GM12878 (cell line): ENCODE measurements around the gene NUDT22. TPM values are rescaled to one million over a fixed set of nuclear protein-coding genes. Genes with fewer than 3 reads are reported as not detected.

Experiments
- BACH1 ChIP-seq: fragments of 450-650 bp; IDR thresholded peaks from 2 replicates; pipeline ENCODE4 v1.6.1; 2017; ENCODE audit warnings: mild to moderate bottlenecking, borderline replicate concordance
- BMI1 ChIP-seq: fragments of 450-650 bp; IDR thresholded peaks from 2 replicates; pipeline ENCODE4 v1.6.1; 2016; ENCODE audit warnings: mild to moderate bottlenecking, moderate library complexity, borderline replicate concordance
- CREB1 ChIP-seq: IDR thresholded peaks from 2 replicates; pipeline ENCODE4 v1.6.1; 2012; ENCODE audit warnings: low read depth, mild to moderate bottlenecking, inconsistent platforms
- HDAC6 ChIP-seq: fragments of 200-600 bp; sonication (generic); IDR thresholded peaks from one replicate; pipeline ENCODE4 v1.8.0; 2017; ENCODE audit warnings: antibody characterized with exemption; ENCODE audit not compliant: unreplicated experiment
- NR2C2 ChIP-seq: IDR thresholded peaks from 2 replicates; pipeline ENCODE4 v1.6.1; 2011; ENCODE audit warnings: borderline replicate concordance, low read depth; ENCODE audit not compliant: control insufficient read depth, insufficient read length
- PML ChIP-seq: IDR thresholded peaks from 2 replicates; pipeline ENCODE4 v1.6.1; 2012; ENCODE audit warnings: low read length, inconsistent platforms
- POLR2AphosphoS2 ChIP-seq: IDR thresholded peaks from 2 replicates; pipeline ENCODE4 v1.6.1; 2011; ENCODE audit warnings: low read depth, mild to moderate bottlenecking, low read length, improper control_type of control experiment, moderate library complexity
- SMARCA5 ChIP-seq: fragments of 450-650 bp; IDR thresholded peaks from 2 replicates; pipeline ENCODE4 v1.6.1; 2017; ENCODE audit warnings: mild to moderate bottlenecking
- ZSCAN29 ChIP-seq: fragments of 450-650 bp; IDR thresholded peaks from 2 replicates; pipeline ENCODE4 v1.6.1; 2017; ENCODE audit warnings: mild to moderate bottlenecking, moderate library complexity
- polyA plus RNA-seq, 11 experiments: library from polyadenylated mRNA; depleted of rRNA in 4 of 11; unstranded in 6 of 11; stranded (reverse) in 5 of 11; fragments of >200 nt; fragmentation: Nextera tagmentation in 4 of 11; fragmentation: Illumina TruSeq in 1 of 11; extraction: Ambion mirVana in 4 of 11; extraction: Trizol in 1 of 11; gene quantifications; 1 replicate in 1 of 11; 2 replicates in 10 of 11; pipeline versions ENCODE4 v1.2.1 to v1.2.3, GENCODE V29; 2011 to 2016; ENCODE audit warnings: inconsistent platforms in 2 of 11, missing spikeins in 2 of 11, low read depth in 1 of 11
- total RNA-seq, 4 experiments: library from RNA; depleted of rRNA in 3 of 4; stranded (reverse); fragments of >200 nt in 3 of 4; fragmentation: Illumina TruSeq in 1 of 4; extraction: Trizol in 1 of 4; gene quantifications; 2 replicates each; pipeline versions ENCODE4 v1.2.1 to v1.2.3, GENCODE V29; 2013 to 2021
- TF ChIP-seq, protein P1 (sequence below): fragments of 450-650 bp; formaldehyde crosslinking; IDR thresholded peaks from 2 replicates; pipeline ENCODE4 v1.4.0; 2022; ENCODE audit warnings: mild to moderate bottlenecking, moderate library complexity
- TF ChIP-seq, protein P2 (sequence below): fragments of 450-650 bp; conservative IDR thresholded peaks from 2 replicates; pipeline ENCODE4 v1.6.1; 2017; ENCODE audit warnings: mild to moderate bottlenecking, moderate library complexity
- TF ChIP-seq, protein P3 (sequence below): fragments of 450-650 bp; IDR thresholded peaks from 2 replicates; pipeline ENCODE4 v1.6.1; 2017; ENCODE audit warnings: antibody characterized with exemption, mild to moderate bottlenecking, moderate library complexity
- TF ChIP-seq, protein P4 (sequence below): IDR thresholded peaks from 2 replicates; pipeline ENCODE4 v1.6.1; 2012; ENCODE audit warnings: mild to moderate bottlenecking, low read depth, low read length
- TF ChIP-seq, protein P5 (sequence below): IDR thresholded peaks from 2 replicates; pipeline ENCODE4 v1.6.1; 2012; ENCODE audit warnings: low read depth, low read length, improper control_type of control experiment

Gene NUDT22
- total and polyA plus RNA-seq, 10 of the 15 experiments (the other 5 are each of a cell fraction or from before 2014, with no cell fraction given) = 6.7 to 115 (median 64.7) TPM

DNA sequence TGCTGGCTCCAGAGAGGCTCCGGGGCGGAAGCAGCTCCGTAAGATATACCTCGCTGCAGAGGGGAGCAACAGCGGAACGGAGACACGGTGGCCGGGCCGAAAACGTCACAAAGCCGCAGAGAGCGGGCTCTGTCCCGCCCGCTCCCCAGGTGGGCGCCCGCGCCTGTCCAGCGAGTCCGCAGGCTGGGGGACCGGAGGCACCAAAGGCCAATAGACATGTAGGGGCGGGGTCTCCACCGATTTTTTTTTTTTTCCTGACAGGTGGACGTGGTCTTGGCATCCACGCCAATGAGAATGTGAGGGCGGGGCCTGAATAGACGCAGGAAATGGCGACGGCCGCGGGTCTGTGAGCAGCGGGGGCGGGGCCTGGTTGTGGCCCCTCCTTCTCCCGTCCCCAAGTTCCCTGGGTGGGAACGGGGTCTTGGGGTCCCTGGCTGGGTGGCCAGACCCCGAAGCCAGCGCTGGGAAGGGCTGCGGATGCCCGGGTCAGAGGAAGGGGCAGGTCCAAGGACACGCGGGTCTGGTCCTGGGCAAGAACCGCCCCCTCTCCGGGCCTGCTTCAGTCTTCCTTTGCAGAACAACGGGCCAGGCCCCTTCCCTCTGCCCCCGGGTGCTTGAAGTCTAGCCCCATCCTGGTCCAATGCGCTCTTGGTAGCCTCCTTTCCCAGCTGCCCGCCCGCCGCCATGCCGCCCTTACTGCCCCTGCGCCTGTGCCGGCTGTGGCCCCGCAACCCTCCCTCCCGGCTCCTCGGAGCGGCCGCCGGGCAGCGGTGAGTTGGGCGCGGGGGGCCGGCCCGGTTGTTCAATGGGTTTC is 4.3 kb downstream of the NUDT22 start, which contains the start of gene DNAJC4 (continued):
- TF ChIP-seq, protein P1, sequence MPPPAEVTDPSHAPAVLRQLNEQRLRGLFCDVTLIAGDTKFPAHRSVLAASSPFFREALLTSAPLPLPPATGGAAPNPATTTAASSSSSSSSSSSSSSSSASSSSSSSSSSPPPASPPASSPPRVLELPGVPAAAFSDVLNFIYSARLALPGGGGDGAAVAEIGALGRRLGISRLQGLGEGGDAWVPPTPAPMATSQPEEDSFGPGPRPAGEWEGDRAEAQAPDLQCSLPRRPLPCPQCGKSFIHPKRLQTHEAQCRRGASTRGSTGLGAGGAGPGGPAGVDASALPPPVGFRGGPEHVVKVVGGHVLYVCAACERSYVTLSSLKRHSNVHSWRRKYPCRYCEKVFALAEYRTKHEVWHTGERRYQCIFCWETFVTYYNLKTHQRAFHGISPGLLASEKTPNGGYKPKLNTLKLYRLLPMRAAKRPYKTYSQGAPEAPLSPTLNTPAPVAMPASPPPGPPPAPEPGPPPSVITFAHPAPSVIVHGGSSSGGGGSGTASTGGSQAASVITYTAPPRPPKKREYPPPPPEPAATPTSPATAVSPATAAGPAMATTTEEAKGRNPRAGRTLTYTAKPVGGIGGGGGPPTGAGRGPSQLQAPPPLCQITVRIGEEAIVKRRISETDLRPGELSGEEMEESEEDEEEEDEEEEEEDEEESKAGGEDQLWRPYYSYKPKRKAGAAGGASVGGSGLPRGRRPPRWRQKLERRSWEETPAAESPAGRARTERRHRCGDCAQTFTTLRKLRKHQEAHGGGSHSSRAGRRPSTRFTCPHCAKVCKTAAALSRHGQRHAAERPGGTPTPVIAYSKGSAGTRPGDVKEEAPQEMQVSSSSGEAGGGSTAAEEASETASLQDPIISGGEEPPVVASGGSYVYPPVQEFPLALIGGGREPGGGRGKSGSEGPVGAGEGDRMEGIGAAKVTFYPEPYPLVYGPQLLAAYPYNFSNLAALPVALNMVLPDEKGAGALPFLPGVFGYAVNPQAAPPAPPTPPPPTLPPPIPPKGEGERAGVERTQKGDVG (CRISPR knock-in tag) = no peak
- TF ChIP-seq, protein P2, sequence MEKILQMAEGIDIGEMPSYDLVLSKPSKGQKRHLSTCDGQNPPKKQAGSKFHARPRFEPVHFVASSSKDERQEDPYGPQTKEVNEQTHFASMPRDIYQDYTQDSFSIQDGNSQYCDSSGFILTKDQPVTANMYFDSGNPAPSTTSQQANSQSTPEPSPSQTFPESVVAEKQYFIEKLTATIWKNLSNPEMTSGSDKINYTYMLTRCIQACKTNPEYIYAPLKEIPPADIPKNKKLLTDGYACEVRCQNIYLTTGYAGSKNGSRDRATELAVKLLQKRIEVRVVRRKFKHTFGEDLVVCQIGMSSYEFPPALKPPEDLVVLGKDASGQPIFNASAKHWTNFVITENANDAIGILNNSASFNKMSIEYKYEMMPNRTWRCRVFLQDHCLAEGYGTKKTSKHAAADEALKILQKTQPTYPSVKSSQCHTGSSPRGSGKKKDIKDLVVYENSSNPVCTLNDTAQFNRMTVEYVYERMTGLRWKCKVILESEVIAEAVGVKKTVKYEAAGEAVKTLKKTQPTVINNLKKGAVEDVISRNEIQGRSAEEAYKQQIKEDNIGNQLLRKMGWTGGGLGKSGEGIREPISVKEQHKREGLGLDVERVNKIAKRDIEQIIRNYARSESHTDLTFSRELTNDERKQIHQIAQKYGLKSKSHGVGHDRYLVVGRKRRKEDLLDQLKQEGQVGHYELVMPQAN = 0 out of 2 replicates have a peak, but pooled peaks have one; percentile 40
- TF ChIP-seq BACH1 (peak; percentile 63; the same call in 1 of the 2 replicates), PML (peak; percentile 67; the same call in 1 of the 2 replicates), SMARCA5 (0 out of 2 replicates have a peak, but pooled peaks have one; percentile 27), CREB1 (no peak; the same call in none of the 2 replicates), POLR2AphosphoS2 (peak; percentile 71), BMI1 (no peak), HDAC6 (no peak), ZSCAN29 (no peak), NR2C2 (no peak)
- TF ChIP-seq, protein P3, sequence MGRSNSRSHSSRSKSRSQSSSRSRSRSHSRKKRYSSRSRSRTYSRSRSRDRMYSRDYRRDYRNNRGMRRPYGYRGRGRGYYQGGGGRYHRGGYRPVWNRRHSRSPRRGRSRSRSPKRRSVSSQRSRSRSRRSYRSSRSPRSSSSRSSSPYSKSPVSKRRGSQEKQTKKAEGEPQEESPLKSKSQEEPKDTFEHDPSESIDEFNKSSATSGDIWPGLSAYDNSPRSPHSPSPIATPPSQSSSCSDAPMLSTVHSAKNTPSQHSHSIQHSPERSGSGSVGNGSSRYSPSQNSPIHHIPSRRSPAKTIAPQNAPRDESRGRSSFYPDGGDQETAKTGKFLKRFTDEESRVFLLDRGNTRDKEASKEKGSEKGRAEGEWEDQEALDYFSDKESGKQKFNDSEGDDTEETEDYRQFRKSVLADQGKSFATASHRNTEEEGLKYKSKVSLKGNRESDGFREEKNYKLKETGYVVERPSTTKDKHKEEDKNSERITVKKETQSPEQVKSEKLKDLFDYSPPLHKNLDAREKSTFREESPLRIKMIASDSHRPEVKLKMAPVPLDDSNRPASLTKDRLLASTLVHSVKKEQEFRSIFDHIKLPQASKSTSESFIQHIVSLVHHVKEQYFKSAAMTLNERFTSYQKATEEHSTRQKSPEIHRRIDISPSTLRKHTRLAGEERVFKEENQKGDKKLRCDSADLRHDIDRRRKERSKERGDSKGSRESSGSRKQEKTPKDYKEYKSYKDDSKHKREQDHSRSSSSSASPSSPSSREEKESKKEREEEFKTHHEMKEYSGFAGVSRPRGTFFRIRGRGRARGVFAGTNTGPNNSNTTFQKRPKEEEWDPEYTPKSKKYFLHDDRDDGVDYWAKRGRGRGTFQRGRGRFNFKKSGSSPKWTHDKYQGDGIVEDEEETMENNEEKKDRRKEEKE = no peak
- TF ChIP-seq, protein P4, sequence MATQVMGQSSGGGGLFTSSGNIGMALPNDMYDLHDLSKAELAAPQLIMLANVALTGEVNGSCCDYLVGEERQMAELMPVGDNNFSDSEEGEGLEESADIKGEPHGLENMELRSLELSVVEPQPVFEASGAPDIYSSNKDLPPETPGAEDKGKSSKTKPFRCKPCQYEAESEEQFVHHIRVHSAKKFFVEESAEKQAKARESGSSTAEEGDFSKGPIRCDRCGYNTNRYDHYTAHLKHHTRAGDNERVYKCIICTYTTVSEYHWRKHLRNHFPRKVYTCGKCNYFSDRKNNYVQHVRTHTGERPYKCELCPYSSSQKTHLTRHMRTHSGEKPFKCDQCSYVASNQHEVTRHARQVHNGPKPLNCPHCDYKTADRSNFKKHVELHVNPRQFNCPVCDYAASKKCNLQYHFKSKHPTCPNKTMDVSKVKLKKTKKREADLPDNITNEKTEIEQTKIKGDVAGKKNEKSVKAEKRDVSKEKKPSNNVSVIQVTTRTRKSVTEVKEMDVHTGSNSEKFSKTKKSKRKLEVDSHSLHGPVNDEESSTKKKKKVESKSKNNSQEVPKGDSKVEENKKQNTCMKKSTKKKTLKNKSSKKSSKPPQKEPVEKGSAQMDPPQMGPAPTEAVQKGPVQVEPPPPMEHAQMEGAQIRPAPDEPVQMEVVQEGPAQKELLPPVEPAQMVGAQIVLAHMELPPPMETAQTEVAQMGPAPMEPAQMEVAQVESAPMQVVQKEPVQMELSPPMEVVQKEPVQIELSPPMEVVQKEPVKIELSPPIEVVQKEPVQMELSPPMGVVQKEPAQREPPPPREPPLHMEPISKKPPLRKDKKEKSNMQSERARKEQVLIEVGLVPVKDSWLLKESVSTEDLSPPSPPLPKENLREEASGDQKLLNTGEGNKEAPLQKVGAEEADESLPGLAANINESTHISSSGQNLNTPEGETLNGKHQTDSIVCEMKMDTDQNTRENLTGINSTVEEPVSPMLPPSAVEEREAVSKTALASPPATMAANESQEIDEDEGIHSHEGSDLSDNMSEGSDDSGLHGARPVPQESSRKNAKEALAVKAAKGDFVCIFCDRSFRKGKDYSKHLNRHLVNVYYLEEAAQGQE = no peak
- TF ChIP-seq, protein P5, sequence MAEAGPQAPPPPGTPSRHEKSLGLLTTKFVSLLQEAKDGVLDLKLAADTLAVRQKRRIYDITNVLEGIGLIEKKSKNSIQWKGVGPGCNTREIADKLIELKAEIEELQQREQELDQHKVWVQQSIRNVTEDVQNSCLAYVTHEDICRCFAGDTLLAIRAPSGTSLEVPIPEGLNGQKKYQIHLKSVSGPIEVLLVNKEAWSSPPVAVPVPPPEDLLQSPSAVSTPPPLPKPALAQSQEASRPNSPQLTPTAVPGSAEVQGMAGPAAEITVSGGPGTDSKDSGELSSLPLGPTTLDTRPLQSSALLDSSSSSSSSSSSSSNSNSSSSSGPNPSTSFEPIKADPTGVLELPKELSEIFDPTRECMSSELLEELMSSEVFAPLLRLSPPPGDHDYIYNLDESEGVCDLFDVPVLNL = no peak
